ENCODE results near the gene ANK3.

ANK3 gene

GRCh38 chr10:60276232-60276631 lies 113.4 kb downstream of the ANK3 start:
- Histone ChIP-seq H3K79me1 (replicated peaks; ENCODE audit: low read length, poor library complexity, severe bottlenecking) (peaks cover 2% of the 10 kb centered on the region), H3K18ac (ENCODE audit: low read depth in 1 of 2, low read length in 2 of 2) (no peak overlapping the region), H2BK15ac (ENCODE audit: low read depth, poor library complexity, severe bottlenecking) (no peak overlapping the region), H3K9ac (ENCODE audit: low read length) (no peak overlapping the region), H3K4me3 (ENCODE audit: insufficient read depth in 1 of 2, low read depth in 1 of 2, low read length in 2 of 2) (no peak overlapping the region), H2BK12ac (ENCODE audit: low read length in 2 of 2) (no peak overlapping the region), H2BK5ac (ENCODE audit: low read depth, low read length, poor library complexity, severe bottlenecking) (no peak overlapping the region), H2BK120ac (ENCODE audit: low read depth, low read length) (no peak overlapping the region), H4K91ac (ENCODE audit: low read length) (no peak overlapping the region), H2AK5ac (ENCODE audit: low read length, severe bottlenecking) (no peak overlapping the region), H3K4me1 (ENCODE audit: control insufficient read depth, insufficient read depth, low read depth, low read length) (peaks cover 2% of the 10 kb centered on the region), H3K27me3 (ENCODE audit: control insufficient read depth in 1 of 2, insufficient read depth in 1 of 2, low read length in 2 of 2) (no peaks in the 10 kb centered on the region), H3K4me2 (ENCODE audit: low read length, poor library complexity, severe bottlenecking) (no peak overlapping the region), H3K4ac (ENCODE audit: low read depth in 1 of 2, low read length in 2 of 2) (no peak overlapping the region), H2AFZ (ENCODE audit: low read depth, low read length) (no peak overlapping the region), H3K36me3 (ENCODE audit: control insufficient read depth in 1 of 2, insufficient read depth in 2 of 2, low read depth in 1 of 2, low read length in 2 of 2) (peaks cover 0 to 3% of the 10 kb centered on the region in 2 experiments), H3K23ac (ENCODE audit: low read length in 2 of 2) (no peak overlapping the region), H3K27ac (ENCODE audit: low read length, poor library complexity, severe bottlenecking) (no peak overlapping the region), H3K14ac (ENCODE audit: low read length in 2 of 2) (no peak overlapping the region), H4K8ac (ENCODE audit: low read length) (no peak overlapping the region), H3K9me3 (ENCODE audit: control insufficient read depth, low read length) (no peaks in the 10 kb centered on the region)
- WGBS, result 88% methylated on average over 1 of the region's 2 CpGs
- no peak for DNase-seq

GRCh38 chr10:60271319-60272040 lies 118.2 kb downstream of the ANK3 start:
- no peak overlapping the region for H2BK12ac ChIP-seq (ENCODE audit: low read length in 2 of 2)
- H3K9me3 ChIP-seq (ENCODE audit: control insufficient read depth, low read length), result no peaks in the 10 kb centered on the region
- H3K79me1 ChIP-seq (replicated peaks; ENCODE audit: low read length, poor library complexity, severe bottlenecking), result no peaks in the 10 kb centered on the region
- no peak overlapping the region for H3K4ac ChIP-seq (ENCODE audit: low read depth in 1 of 2, low read length in 2 of 2)
- 88% methylated on average over 2 of the region's 4 CpGs for WGBS
- H2AK5ac ChIP-seq (ENCODE audit: low read length, severe bottlenecking), result no peak overlapping the region
- H3K4me1 ChIP-seq (ENCODE audit: control insufficient read depth, insufficient read depth, low read depth, low read length), result no peaks in the 10 kb centered on the region
- H3K27me3 ChIP-seq (ENCODE audit: control insufficient read depth in 1 of 2, insufficient read depth in 1 of 2, low read length in 2 of 2), result no peaks in the 10 kb centered on the region
- H3K9ac ChIP-seq (ENCODE audit: low read length), result no peak overlapping the region
- H2AFZ ChIP-seq (ENCODE audit: low read depth, low read length), result no peak overlapping the region
- DNase-seq, result no peak
- no peak overlapping the region for H4K91ac ChIP-seq (ENCODE audit: low read length)
- no peak overlapping the region for H3K27ac ChIP-seq (ENCODE audit: low read length, poor library complexity, severe bottlenecking)
- no peaks in the 10 kb centered on the region for H3K36me3 ChIP-seq (ENCODE audit: control insufficient read depth in 1 of 2, insufficient read depth in 2 of 2, low read depth in 1 of 2, low read length in 2 of 2)
- no peak overlapping the region for H4K8ac ChIP-seq (ENCODE audit: low read length)
- H3K4me2 ChIP-seq (ENCODE audit: low read length, poor library complexity, severe bottlenecking), result no peak overlapping the region
- no peak overlapping the region for H3K4me3 ChIP-seq (ENCODE audit: insufficient read depth in 1 of 2, low read depth in 1 of 2, low read length in 2 of 2)
- no peak overlapping the region for H3K14ac ChIP-seq (ENCODE audit: low read length in 2 of 2)
- H2BK120ac ChIP-seq (ENCODE audit: low read depth, low read length), result no peak overlapping the region
- no peak overlapping the region for H3K23ac ChIP-seq (ENCODE audit: low read length in 2 of 2)
- H2BK5ac ChIP-seq (ENCODE audit: low read depth, low read length, poor library complexity, severe bottlenecking), result no peak overlapping the region
- no peak overlapping the region for H3K18ac ChIP-seq (ENCODE audit: low read depth in 1 of 2, low read length in 2 of 2)
- no peak overlapping the region for H2BK15ac ChIP-seq (ENCODE audit: low read depth, poor library complexity, severe bottlenecking)

GRCh38 chr10:60270426-60270825 lies 119.2 kb downstream of the ANK3 start:
- Histone ChIP-seq H2AFZ (ENCODE audit: low read depth, low read length) (no peak overlapping the region), H3K23ac (ENCODE audit: low read length in 2 of 2) (no peak overlapping the region), H2BK15ac (ENCODE audit: low read depth, poor library complexity, severe bottlenecking) (no peak overlapping the region), H3K18ac (ENCODE audit: low read depth in 1 of 2, low read length in 2 of 2) (no peak overlapping the region), H3K4me3 (ENCODE audit: insufficient read depth in 1 of 2, low read depth in 1 of 2, low read length in 2 of 2) (no peak overlapping the region), H2AK5ac (ENCODE audit: low read length, severe bottlenecking) (no peak overlapping the region), H3K4me1 (ENCODE audit: control insufficient read depth, insufficient read depth, low read depth, low read length) (no peaks in the 10 kb centered on the region), H3K9me3 (ENCODE audit: control insufficient read depth, low read length) (no peaks in the 10 kb centered on the region), H2BK12ac (ENCODE audit: low read length in 2 of 2) (no peak overlapping the region), H3K4ac (ENCODE audit: low read depth in 1 of 2, low read length in 2 of 2) (no peak overlapping the region), H4K8ac (ENCODE audit: low read length) (no peak overlapping the region), H2BK5ac (ENCODE audit: low read depth, low read length, poor library complexity, severe bottlenecking) (no peak overlapping the region), H4K91ac (ENCODE audit: low read length) (no peak overlapping the region), H3K14ac (ENCODE audit: low read length in 2 of 2) (no peak overlapping the region), H3K9ac (ENCODE audit: low read length) (peak overlapping the region; percentile 10), H3K27me3 (ENCODE audit: control insufficient read depth in 1 of 2, insufficient read depth in 1 of 2, low read length in 2 of 2) (no peaks in the 10 kb centered on the region), H3K36me3 (ENCODE audit: control insufficient read depth in 1 of 2, insufficient read depth in 2 of 2, low read depth in 1 of 2, low read length in 2 of 2) (no peaks in the 10 kb centered on the region), H3K27ac (ENCODE audit: low read length, poor library complexity, severe bottlenecking) (no peak overlapping the region), H3K79me1 (replicated peaks; ENCODE audit: low read length, poor library complexity, severe bottlenecking) (no peaks in the 10 kb centered on the region), H3K4me2 (ENCODE audit: low read length, poor library complexity, severe bottlenecking) (no peak overlapping the region), H2BK120ac (ENCODE audit: low read depth, low read length) (no peak overlapping the region)
- no CpG with 5 or more reads among the region's 1 CpG for WGBS
- peak; percentile 33 for DNase-seq

- H2BK15ac ChIP-seq (ENCODE audit: low read depth, poor library complexity, severe bottlenecking), result no peak overlapping the region
- H3K36me3 ChIP-seq (ENCODE audit: control insufficient read depth in 1 of 2, insufficient read depth in 2 of 2, low read depth in 1 of 2, low read length in 2 of 2), result peaks cover 0 to 8% of the 10 kb centered on the region in 2 experiments
- H2BK12ac ChIP-seq (ENCODE audit: low read length in 2 of 2), result no peak overlapping the region
- no peaks in the 10 kb centered on the region for H3K79me1 ChIP-seq (replicated peaks; ENCODE audit: low read length, poor library complexity, severe bottlenecking)
- H3K4me2 ChIP-seq (ENCODE audit: low read length, poor library complexity, severe bottlenecking), result no peak overlapping the region
- H2AK5ac ChIP-seq (ENCODE audit: low read length, severe bottlenecking), result no peak overlapping the region
- no peak overlapping the region for H2BK5ac ChIP-seq (ENCODE audit: low read depth, low read length, poor library complexity, severe bottlenecking)
- H3K4me1 ChIP-seq (ENCODE audit: control insufficient read depth, insufficient read depth, low read depth, low read length), result no peaks in the 10 kb centered on the region
- H3K4me3 ChIP-seq (ENCODE audit: insufficient read depth in 1 of 2, low read depth in 1 of 2, low read length in 2 of 2), result no peak overlapping the region
- no peak overlapping the region for H2AFZ ChIP-seq (ENCODE audit: low read depth, low read length)
- no peak overlapping the region for H3K9ac ChIP-seq (ENCODE audit: low read length)
- no peak overlapping the region for H3K27ac ChIP-seq (ENCODE audit: low read length, poor library complexity, severe bottlenecking)
- DNase-seq, result no peak
- H3K18ac ChIP-seq (ENCODE audit: low read depth in 1 of 2, low read length in 2 of 2), result no peak overlapping the region
- H3K4ac ChIP-seq (ENCODE audit: low read depth in 1 of 2, low read length in 2 of 2), result no peak overlapping the region
- H4K91ac ChIP-seq (ENCODE audit: low read length), result no peak overlapping the region
- no peak overlapping the region for H2BK120ac ChIP-seq (ENCODE audit: low read depth, low read length)
- no peaks in the 10 kb centered on the region for H3K27me3 ChIP-seq (ENCODE audit: control insufficient read depth in 1 of 2, insufficient read depth in 1 of 2, low read length in 2 of 2)
- H3K23ac ChIP-seq (ENCODE audit: low read length in 2 of 2), result no peak overlapping the region
- H3K14ac ChIP-seq (ENCODE audit: low read length in 2 of 2), result no peak overlapping the region
- no peak overlapping the region for H4K8ac ChIP-seq (ENCODE audit: low read length)
- WGBS, result 96% methylated on average over 4 of the region's 6 CpGs
- no peaks in the 10 kb centered on the region for H3K9me3 ChIP-seq (ENCODE audit: control insufficient read depth, low read length)
These were observed 121.9 kb downstream of the ANK3 start for GRCh38 chr10:60267802-60268201.

Measured in mesenchymal stem cell (in vitro differentiated cells and primary cell).